DMS 273 (cell line): ENCODE data around the gene COQ4.
A peak's percentile ranks its signal among the peaks of the same experiment; 100 is the strongest.
"Not testable (repeated sequence)": the region's sequence is repeated elsewhere in the genome, so short reads cannot be mapped to it uniquely, and the experiment has no call there.

Experiments
- DNase-seq: peaks from one replicate; lab custom pipeline; 2025; ENCODE audit not compliant: unreplicated experiment; lab: John Stamatoyannopoulos, UW

COQ4 gene

GRCh38 chr9:128298535-128299482 is 23.8 kb upstream of the COQ4 start:
- DNase-seq, result no peak

- DNase-seq, result no peak
Observed at GRCh38 chr9:128304136-128304970, 18.3 kb upstream of the COQ4 start.

- DNase-seq, result no peak
Observed at GRCh38 chr9:128304971-128305288, 17.7 kb upstream of the COQ4 start.

- DNase-seq, result no peak
Observed at GRCh38 chr9:128309551-128309950, 13.1 kb upstream of the COQ4 start.

- no peak for DNase-seq
Observed at GRCh38 chr9:128310461-128310860, 12.2 kb upstream of the COQ4 start.

GRCh38 chr9:128314697-128315096 is 7.9 kb upstream of the COQ4 start:
- no peak for DNase-seq

- DNase-seq, result no peak
Observed at GRCh38 chr9:128316421-128316820, 6.2 kb upstream of the COQ4 start.

GRCh38 chr9:128317629-128318028 is 5.0 kb upstream of the COQ4 start:
- no peak for DNase-seq

GRCh38 chr9:128321343-128321742 is 1.3 kb upstream of the COQ4 start:
- DNase-seq, result no peak

- DNase-seq, result no peak
Observed at GRCh38 chr9:128321879-128322403, 698 bp upstream of the COQ4 start.

- no peak for DNase-seq
Observed at GRCh38 chr9:128323212-128323730, 632 bp downstream of the COQ4 start.

- no peak for DNase-seq
Observed at GRCh38 chr9:128323791-128324190, 1.2 kb downstream of the COQ4 start.

- no peak for DNase-seq
Observed at GRCh38 chr9:128324401-128324800, 1.8 kb downstream of the COQ4 start.

GRCh38 chr9:128325629-128326028 is 3.0 kb downstream of the COQ4 start:
- no peak for DNase-seq

GRCh38 chr9:128333451-128333869 is 10.8 kb downstream of the COQ4 start:
- DNase-seq, result no peak

- no peak for DNase-seq
Observed at GRCh38 chr9:128335161-128335560, 12.5 kb downstream of the COQ4 start.

- no peak for DNase-seq
Observed at GRCh38 chr9:128335914-128336313, 13.3 kb downstream of the COQ4 start.

GRCh38 chr9:128337936-128338335 is 15.3 kb downstream of the COQ4 start:
- DNase-seq, result no peak

GRCh38 chr9:128338852-128339614 is 16.4 kb downstream of the COQ4 start:
- DNase-seq, result not testable (repeated sequence)

- peak; percentile 95 for DNase-seq
Observed at GRCh38 chr9:128339761-128340690, 17.4 kb downstream of the COQ4 start, which contains the start of gene SLC27A4. Gene SLC27A4 (plus strand): TSS chr9:128340527. CDS start chr9:128343133, 2,606 bp downstream.
